Activated T-cell treated with anti-CD3 and anti-CD28 coated beads, Interleukin-2, amount 50 U/mL, for 24 hours (primary cell): ENCODE results near the gene USP2.
"Not testable (repeated sequence)": the region's sequence is repeated elsewhere in the genome, so short reads cannot be mapped to it uniquely, and the experiment has no call there.

Experiments
- DNase-seq: peaks from one replicate; pipeline ENCODE4 v3.0.0-alpha.2; 2020
- H3K27ac Mint-ChIP-seq: 2 replicates; pipeline ENCODE4 v1.8.0; 2020; ENCODE audit warnings: mild to moderate bottlenecking, mixed read lengths
- H3K27me3 Mint-ChIP-seq: 2 replicates; pipeline ENCODE4 v1.8.0; 2020; ENCODE audit warnings: mixed read lengths
- H3K36me3 Mint-ChIP-seq: 2 replicates; pipeline ENCODE4 v1.8.0; 2020; ENCODE audit warnings: low read depth, mixed read lengths
- H3K4me1 Mint-ChIP-seq: 2 replicates; pipeline ENCODE4 v1.8.0; 2020; ENCODE audit warnings: low read depth, mixed read lengths
- H3K4me3 Mint-ChIP-seq: 2 replicates; pipeline ENCODE4 v1.8.0; 2020; ENCODE audit warnings: mild to moderate bottlenecking, moderate library complexity, mixed read lengths
- H3K9me3 Mint-ChIP-seq: 2 replicates; pipeline ENCODE4 v1.8.0; 2020; ENCODE audit warnings: mixed read lengths

The USP2 gene

DNA sequence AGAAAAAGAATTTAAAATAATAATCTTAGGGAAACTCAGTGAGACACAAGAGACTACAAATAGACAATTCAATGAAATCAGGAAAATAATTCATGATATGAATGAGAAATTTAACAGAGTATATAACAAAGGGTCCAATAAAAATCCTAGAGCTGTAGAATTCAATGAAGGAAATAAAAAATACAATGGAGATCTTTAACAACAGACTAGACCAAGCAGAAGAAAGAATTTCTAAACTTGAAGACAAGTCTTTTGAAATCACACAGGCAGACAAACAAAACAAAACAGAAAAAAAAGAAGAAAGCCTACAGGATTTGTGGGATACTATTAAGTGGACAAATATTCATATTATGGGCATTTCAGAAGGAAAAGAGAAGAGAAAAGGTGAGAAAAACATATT lies 16.2 kb upstream of the USP2 start:
- no peaks in the 10 kb centered on the region for H3K4me1 Mint-ChIP-seq
- no peak overlapping the region for H3K27ac Mint-ChIP-seq
- no peaks in the 10 kb centered on the region for H3K36me3 Mint-ChIP-seq
- no peak overlapping the region for H3K4me3 Mint-ChIP-seq
- peaks cover 34% of the 10 kb centered on the region for H3K9me3 Mint-ChIP-seq
- peaks cover 34% of the 10 kb centered on the region for H3K27me3 Mint-ChIP-seq
- DNase-seq, result no peak

DNA sequence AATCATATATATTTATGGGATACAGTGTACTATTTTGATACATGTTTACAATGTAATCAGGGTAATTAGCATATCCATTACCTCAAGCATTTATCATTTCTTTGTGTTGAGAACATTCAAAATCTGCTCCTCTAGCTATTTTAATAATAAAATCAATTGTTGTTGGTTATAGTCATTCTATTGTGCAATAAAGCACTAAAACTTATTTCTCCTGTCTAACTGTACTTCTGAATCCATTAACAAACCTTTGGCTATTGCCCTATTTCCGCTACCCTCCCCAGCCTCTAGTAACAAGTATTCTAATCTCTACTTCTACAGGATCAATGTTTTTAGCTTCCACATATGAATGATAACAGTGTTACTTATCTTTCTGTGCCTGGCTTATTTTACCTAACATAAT lies 15.3 kb upstream of the USP2 start:
- Mint-ChIP-seq H3K4me1 (no peaks in the 10 kb centered on the region), H3K27ac (no peak overlapping the region), H3K9me3 (peaks cover 34% of the 10 kb centered on the region), H3K4me3 (no peak overlapping the region), H3K27me3 (peaks cover 36% of the 10 kb centered on the region), H3K36me3 (no peaks in the 10 kb centered on the region)
- no peak for DNase-seq

DNA sequence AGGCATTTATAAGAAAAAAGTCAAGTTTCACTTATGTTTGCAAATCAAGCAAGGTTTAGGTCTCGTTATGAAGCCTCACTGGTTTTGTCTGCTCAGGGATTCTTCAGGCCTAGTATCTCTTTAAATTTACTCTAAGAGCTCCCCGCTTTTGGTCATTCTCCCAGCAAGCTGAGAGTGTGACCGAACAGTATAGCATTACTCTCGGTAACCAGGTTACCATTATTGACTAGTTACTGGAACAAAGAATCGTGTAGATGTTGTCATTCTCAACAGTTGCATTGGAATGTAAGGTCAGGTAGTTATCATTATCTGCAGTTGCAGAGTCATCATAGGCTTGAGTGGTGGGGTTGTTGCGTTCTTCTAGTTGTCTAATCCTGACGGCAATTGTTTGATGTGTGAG lies 9.8 kb upstream of the USP2 start:
- H3K27ac Mint-ChIP-seq, result no peak overlapping the region
- H3K4me3 Mint-ChIP-seq, result no peak overlapping the region
- H3K36me3 Mint-ChIP-seq, result no peaks in the 10 kb centered on the region
- DNase-seq, result no peak
- no peaks in the 10 kb centered on the region for H3K9me3 Mint-ChIP-seq
- no peaks in the 10 kb centered on the region for H3K4me1 Mint-ChIP-seq
- peaks cover 19% of the 10 kb centered on the region for H3K27me3 Mint-ChIP-seq

DNA sequence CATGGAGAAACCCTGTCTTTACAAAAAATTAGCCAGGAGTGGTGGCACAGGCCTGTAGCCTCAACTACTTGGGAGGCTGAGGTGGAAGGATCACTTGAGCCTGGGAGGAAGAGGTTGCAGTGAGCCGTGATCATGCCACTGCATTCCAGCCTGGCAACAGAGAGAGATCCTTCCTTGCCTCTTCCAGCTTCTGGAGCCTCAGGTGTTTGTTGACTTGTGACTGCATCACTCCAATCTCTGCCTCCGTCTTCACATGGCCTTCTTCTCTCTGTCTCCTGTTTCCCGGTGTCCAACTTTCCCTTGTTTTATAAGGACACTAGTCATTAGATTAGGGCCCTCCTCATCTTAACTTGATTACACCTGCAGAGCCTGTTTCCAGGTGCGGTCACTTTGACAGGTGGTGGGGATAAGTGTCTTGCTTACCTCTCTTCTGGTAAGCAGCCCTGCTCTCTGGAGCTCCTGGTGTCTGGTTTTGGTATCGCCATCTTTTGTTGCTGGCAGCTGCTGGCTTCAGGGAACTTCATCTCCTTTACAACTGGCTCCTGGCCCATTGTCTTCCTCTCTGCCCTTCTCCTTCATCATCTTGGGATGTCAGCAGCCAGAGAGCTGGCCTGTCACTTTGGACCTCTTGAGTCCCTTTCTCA lies 8.2 kb upstream of the USP2 start:
- Mint-ChIP-seq H3K9me3 (no peaks in the 10 kb centered on the region), H3K4me1 (no peaks in the 10 kb centered on the region), H3K27me3 (peaks cover 14% of the 10 kb centered on the region), H3K27ac (no peak overlapping the region), H3K36me3 (no peaks in the 10 kb centered on the region), H3K4me3 (no peak overlapping the region)
- DNase-seq, result no peak

DNA sequence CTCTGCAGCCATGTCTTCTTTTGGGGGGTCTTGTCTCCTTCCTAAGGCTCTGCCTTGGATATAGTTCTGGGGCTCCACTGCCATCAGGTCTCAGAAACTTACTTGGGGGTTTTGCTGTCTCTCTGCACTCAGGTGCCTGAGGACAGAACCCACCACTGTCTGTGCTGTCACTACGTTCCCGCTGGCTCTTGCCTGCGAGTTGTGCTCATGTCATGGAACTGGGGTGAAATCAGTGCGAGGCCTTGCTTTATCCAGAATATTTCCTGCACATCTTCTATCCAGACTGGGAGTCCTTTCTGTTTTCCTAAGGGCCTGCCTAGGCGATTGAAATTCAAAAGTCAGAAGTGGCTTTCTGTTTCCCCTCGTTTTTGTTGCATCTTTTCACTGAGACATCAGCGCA lies 6.6 kb upstream of the USP2 start:
- no peak for DNase-seq
- no peaks in the 10 kb centered on the region for H3K36me3 Mint-ChIP-seq
- H3K9me3 Mint-ChIP-seq, result no peaks in the 10 kb centered on the region
- no peak overlapping the region for H3K4me3 Mint-ChIP-seq
- H3K4me1 Mint-ChIP-seq, result no peaks in the 10 kb centered on the region
- no peak overlapping the region for H3K27ac Mint-ChIP-seq
- H3K27me3 Mint-ChIP-seq, result peaks cover 5% of the 10 kb centered on the region

DNA sequence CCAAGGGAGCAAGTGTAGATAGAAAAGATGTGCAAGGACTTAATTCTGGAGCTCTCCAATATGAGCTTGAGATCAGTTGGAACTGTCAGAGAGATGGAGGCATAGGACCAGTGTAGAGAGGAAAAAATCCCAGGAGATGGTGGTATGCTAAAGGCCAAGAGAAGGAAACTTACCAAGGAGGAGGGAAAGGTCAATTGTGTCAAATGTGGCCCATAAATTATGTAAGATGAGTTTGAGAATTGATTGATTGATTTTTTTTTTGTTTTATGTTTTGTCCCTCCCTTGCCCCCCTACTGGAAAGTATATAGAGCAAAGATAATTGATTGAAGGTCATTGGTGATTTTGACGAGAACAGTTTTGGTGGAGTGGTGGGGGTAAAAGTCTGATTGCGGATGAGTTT lies 2.8 kb upstream of the USP2 start:
- peaks cover 8% of the 10 kb centered on the region for H3K4me1 Mint-ChIP-seq

DNA sequence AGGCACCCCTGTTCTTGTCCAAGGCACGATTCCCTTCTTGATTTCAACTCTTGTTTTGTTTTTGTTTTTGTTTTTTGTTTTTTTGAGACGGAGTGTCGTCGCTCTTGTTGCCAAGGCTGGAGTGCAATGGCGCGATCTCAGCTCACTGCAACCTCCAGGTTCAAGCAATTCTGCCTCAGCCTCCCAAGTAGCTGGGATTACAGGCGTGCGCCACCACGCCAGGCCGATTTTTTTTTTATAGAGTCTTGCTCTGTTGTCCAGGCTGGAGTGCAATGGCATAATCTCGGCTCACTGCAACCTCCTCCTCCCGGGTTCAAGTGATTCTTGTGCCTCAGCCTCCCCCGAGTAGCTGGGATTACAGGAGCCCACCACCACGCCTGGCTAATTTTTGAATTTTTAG lies 1.0 kb upstream of the USP2 start:
- not testable (repeated sequence) for H3K27me3 Mint-ChIP-seq, DNase-seq, H3K9me3 Mint-ChIP-seq, H3K4me1 Mint-ChIP-seq, H3K27ac Mint-ChIP-seq, H3K4me3 Mint-ChIP-seq, H3K36me3 Mint-ChIP-seq

More for the DNA sequence above, 2.8 kb upstream of the USP2 start:
- Mint-ChIP-seq H3K27ac (no peak overlapping the region), H3K27me3 (no peaks in the 10 kb centered on the region), H3K9me3 (no peaks in the 10 kb centered on the region), H3K36me3 (no peaks in the 10 kb centered on the region), H3K4me3 (no peak overlapping the region)
- DNase-seq, result no peak

DNA sequence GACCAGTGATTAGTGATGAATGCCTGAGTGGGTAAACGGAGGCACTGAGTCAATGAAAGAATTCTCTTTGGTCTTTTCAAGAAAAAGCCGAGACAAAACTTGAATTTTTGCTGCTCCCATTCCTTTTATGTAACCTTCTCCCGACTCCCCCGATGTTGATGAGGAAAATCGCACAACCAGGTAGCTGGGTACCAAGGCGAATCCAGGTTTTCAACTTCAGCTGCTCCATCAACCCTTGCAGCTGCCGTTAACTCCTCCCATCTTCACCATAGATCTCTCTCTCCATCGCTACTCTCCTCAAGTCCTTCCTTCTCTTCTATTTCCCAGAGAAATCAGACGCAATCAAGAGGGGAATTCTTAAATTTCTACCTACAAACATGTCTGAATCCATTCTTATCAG lies 611 bp upstream of the USP2 start:
- Mint-ChIP-seq H3K4me3 (no peak overlapping the region), H3K36me3 (no peaks in the 10 kb centered on the region), H3K4me1 (peaks cover 10% of the 10 kb centered on the region), H3K9me3 (no peaks in the 10 kb centered on the region), H3K27me3 (no peaks in the 10 kb centered on the region), H3K27ac (no peak overlapping the region)
- no peak for DNase-seq

DNA sequence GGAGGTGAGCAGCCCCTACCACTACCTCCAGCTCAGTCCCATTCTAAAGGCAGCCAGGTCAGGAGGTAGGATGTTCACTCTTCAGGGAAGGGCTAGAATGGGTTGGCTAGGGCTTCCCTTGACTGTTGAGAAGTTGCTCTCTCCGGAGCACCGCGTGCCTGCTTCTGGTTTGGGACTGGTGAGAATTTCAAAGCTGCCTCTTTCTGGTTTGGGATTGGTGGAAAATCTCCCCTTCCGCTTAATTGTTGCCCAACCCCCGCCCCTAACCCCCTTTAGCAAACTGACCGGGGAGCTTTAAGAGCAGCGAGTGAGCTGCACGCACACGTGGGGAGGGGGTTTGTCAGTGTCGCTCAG lies 686 bp downstream of the USP2 start:
- Mint-ChIP-seq H3K9me3 (no peaks in the 10 kb centered on the region), H3K36me3 (no peaks in the 10 kb centered on the region)

DNA sequence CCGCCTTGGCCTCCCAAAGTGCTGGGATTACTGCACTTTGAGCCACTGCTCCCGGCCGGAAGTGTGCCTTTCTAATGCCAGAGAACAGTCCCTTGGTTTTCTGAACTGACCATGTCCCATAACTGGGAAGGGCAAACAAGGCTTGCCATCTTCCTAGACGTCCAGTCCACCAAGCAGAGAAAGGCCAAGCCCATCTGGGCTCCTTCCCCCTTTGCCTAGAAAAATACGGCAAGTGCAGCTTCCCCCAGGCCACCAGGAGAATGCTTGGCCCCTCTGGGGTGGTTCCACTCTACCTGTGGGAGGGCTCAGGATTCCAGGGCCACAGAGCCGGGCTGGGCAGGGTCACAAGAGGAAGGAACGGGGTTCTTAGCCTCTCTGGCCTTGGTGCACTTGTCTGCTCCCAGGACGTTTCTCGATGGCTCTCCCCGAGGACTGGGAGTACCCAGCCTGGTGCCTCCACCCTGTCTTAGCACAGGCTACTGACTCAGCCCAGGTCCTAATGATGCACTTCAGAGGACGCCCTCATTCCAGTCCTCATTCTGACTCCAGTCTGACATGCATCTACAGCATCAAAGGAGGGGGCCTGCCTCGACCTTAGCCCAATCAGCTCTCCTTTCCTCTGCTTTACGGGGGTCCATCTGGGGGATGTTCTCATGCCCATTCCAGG lies 1.2 kb downstream of the USP2 start:
- Mint-ChIP-seq H3K36me3 (no peaks in the 10 kb centered on the region), H3K27me3 (no peaks in the 10 kb centered on the region), H3K27ac (no peak overlapping the region), H3K4me1 (peaks cover 10% of the 10 kb centered on the region), H3K4me3 (no peak overlapping the region), H3K9me3 (no peaks in the 10 kb centered on the region)
- no peak for DNase-seq

More for the DNA sequence above, 686 bp downstream of the USP2 start:
- Mint-ChIP-seq H3K4me1 (peaks cover 10% of the 10 kb centered on the region), H3K27me3 (no peaks in the 10 kb centered on the region), H3K27ac (no peak overlapping the region), H3K4me3 (no peak overlapping the region)
- DNase-seq, result no peak

DNA sequence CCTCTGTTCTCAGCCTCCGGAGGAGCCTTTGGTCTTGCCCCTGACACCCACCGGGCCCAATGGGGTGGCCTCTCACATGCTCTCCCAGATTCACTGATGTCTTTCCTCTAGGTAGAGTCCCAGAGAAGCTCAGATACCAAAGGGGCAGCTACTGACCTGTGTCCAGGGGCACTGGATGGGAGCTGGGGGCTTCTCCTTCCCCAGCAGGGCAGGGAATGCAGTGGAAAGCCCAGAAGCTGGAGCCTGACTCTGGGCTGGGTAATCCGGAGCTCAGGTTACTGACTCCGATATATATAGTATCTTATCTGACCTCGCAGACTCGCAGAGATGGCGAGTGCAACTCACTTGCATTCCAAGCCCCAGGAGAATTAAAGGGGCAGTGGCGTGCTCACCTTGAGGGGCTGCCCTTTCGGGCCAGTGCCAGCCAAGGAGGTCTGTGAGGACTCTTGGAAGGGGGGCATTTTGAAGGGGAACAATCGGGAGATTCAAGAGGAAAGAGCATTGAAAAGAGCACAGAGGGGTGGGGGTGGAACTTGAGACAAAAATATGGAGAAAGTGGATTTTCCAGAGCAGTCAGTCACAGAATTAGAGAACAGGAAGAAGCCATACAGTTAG lies 2.5 kb downstream of the USP2 start:
- Mint-ChIP-seq H3K36me3 (no peaks in the 10 kb centered on the region), H3K4me1 (peaks cover 13% of the 10 kb centered on the region), H3K27me3 (no peaks in the 10 kb centered on the region), H3K4me3 (no peak overlapping the region), H3K9me3 (no peaks in the 10 kb centered on the region), H3K27ac (no peak overlapping the region)
- no peak for DNase-seq

DNA sequence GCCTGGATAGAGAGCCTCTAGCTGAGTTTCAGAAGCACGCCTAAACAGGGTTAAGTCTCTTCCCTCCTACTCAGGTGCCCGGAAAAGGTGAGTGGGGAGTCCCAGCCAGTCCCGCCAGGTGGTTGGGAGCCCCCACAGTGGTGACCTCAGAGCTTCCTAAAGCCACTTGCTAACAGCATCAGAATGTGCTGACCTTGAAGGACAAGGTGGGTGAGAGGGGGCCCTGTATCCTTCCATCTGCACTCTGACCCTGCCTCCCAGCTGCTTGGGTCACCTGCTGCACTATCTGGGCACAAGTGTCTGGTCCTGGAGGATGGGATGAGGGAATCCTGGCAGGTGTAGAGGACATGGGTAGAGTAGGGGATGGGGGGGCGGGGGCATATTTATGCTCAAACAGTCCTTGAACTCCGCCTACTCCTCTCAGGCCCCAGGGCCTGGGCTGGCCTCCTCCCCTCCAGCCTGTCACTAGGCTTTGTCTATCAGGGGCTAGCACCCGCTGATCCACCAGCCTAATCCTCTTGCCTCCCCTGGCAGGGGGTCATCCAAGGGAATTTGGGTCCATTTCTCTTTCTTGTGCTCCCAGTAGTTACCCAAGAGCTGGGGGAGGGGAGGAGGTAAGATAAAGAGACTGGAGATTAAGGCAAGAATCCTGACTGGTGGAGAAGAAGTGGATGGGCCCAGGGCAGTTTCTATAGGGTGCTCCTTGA lies 3.4 kb downstream of the USP2 start:
- Mint-ChIP-seq H3K4me1 (peaks cover 20% of the 10 kb centered on the region), H3K9me3 (no peaks in the 10 kb centered on the region), H3K27me3 (no peaks in the 10 kb centered on the region), H3K27ac (no peak overlapping the region), H3K4me3 (no peak overlapping the region), H3K36me3 (no peaks in the 10 kb centered on the region)
- DNase-seq, result no peak

DNA sequence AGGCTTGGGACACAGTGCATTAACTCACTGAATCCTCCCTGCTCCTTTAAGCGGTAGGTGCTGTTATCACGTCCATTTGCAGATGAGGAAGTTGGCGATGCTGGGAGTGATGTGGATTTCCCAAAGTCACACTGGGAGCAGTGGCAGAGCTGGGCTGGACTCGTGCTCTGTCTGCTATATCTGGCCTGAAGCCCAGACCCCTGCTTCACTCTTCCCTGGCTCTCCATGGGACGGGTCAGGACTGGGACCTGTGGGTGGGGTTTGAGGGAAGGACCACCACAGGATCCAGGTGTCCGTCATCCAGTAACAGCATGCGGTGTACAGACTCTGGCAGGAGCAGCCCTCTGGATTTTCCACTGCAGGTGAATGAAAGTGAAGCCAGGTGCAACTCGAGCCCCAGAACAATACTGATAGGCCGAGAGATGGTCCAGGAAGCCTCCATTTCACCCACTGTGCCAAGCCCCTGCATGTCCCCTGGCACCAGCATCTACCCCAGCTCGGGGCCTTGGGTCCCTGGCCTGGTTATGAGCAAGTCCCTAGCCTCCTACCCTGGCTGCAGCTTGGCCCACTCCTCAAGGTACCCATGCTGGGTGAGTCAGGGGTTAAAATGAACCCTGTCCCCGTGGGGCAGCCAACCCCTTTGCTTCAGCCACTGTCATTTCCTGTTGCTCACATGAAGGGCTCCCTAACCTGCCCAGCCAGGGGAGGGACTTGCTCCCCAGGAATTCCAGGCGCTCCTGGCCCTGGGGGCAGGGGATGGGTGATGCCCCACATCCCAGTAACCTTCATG lies 4.2 kb downstream of the USP2 start:
- H3K4me1 Mint-ChIP-seq, result peaks cover 20% of the 10 kb centered on the region
- H3K36me3 Mint-ChIP-seq, result no peaks in the 10 kb centered on the region
- no peak overlapping the region for H3K4me3 Mint-ChIP-seq
- no peaks in the 10 kb centered on the region for H3K9me3 Mint-ChIP-seq
- DNase-seq, result no peak
- H3K27me3 Mint-ChIP-seq, result no peaks in the 10 kb centered on the region
- no peak overlapping the region for H3K27ac Mint-ChIP-seq

DNA sequence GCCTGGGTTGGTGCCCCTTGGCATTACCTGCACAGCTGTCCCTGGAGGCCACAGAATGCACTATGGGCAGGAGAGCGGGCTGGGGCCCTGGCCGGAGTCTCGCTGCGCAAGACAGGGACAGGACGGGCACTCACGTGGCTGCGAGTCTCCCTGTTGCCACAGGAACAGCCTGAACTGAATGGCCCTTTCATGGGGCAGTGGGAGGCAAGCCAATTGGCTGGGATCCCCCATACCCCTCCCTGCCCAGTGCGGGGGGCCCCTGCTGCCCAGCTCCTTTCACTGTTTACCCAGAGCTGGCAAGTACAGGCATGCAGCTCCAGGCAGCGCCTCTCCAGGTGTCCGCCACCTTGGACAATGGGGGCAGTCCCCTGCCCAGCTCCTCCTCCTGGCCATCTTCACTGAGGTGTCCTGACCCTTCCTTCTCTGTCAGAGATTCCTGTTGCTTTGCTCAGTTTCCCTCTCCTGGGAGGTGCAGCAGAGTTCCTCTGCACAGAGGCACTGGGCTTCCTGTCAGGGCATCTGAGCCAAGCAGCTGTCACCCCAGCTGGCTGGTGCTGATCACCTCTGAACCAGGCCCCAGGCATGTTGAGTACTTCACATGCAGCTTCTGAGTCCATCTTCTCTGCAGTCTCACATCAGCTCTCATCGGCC lies 5.2 kb downstream of the USP2 start:
- H3K4me1 Mint-ChIP-seq, result peaks cover 20% of the 10 kb centered on the region
- no peaks in the 10 kb centered on the region for H3K9me3 Mint-ChIP-seq
- H3K4me3 Mint-ChIP-seq, result no peak overlapping the region
- no peaks in the 10 kb centered on the region for H3K27me3 Mint-ChIP-seq
- DNase-seq, result no peak
- H3K27ac Mint-ChIP-seq, result no peak overlapping the region
- H3K36me3 Mint-ChIP-seq, result no peaks in the 10 kb centered on the region
